ENCODE results near the gene COL6A2. TPM values are rescaled to one million over a fixed set of nuclear protein-coding genes. Genes with fewer than 3 reads are reported as not detected.

COL6A2 gene
- total and polyA plus RNA-seq, 2 experiments from 2014 or later: 28.4 to 89.2 TPM

GRCh38 chr21:46145159-46145839 lies 47.4 kb downstream of the COL6A2 start:
- no peak overlapping the region for H3K4me2 ChIP-seq
- no peak overlapping the region for H2AFZ ChIP-seq
- no peaks in the 10 kb centered on the region for H4K20me1 ChIP-seq (replicated peaks; ENCODE audit: insufficient read depth)
- no peaks in the 10 kb centered on the region for H3K79me2 ChIP-seq (replicated peaks; ENCODE audit: insufficient read depth)
- TF ChIP-seq ZNF114 (CRISPR knock-in tag; IDR thresholded peaks at IDR 0.05): no peak
- no peak for ATAC-seq
- no peak overlapping the region for H3K27ac ChIP-seq (ENCODE audit: low read depth)
- H3K4me3 Mint-ChIP-seq: no peak overlapping the region
- no peaks in the 10 kb centered on the region for H3K4me1 ChIP-seq (ENCODE audit: insufficient read depth)
- no peak overlapping the region for H3K4me3 ChIP-seq
- peaks cover 4% of the 10 kb centered on the region; the same call in 2 of the 3 replicates for H3K9me3 Mint-ChIP-seq
- H3F3A ChIP-seq (replicated peaks; ENCODE audit: low read depth): 0 out of 2 replicates have a peak, but pooled peaks cover 7% of the 10 kb centered on the region
- peaks cover 17% of the 10 kb centered on the region for H3K36me3 Mint-ChIP-seq (ENCODE audit: low read depth)
- H3K27me3 ChIP-seq (ENCODE audit: insufficient read depth): no peaks in the 10 kb centered on the region
- no peaks in the 10 kb centered on the region for H3K36me3 ChIP-seq (ENCODE audit: insufficient read depth)
- H3K9me2 ChIP-seq (ENCODE audit: insufficient read depth): no peaks in the 10 kb centered on the region
- peaks cover 12% of the 10 kb centered on the region for H3K4me1 Mint-ChIP-seq
- peaks cover 9% of the 10 kb centered on the region for H3K27me3 Mint-ChIP-seq (ENCODE audit: insufficient read depth, low read depth, poor library complexity)
- DNase-seq (ENCODE audit: low spot score): no peak
- H3K27ac Mint-ChIP-seq: no peak overlapping the region

- Mint-ChIP-seq H3K27me3 (ENCODE audit: insufficient read depth, low read depth, poor library complexity) (peaks cover 7% of the 10 kb centered on the region), H3K27ac (no peak overlapping the region), H3K36me3 (ENCODE audit: low read depth) (peaks cover 17% of the 10 kb centered on the region), H3K9me3 (peaks cover 4% of the 10 kb centered on the region; the same call in 2 of the 3 replicates), H3K4me1 (peaks cover 14% of the 10 kb centered on the region), H3K4me3 (no peak overlapping the region)
- ATAC-seq: no peak
- Histone ChIP-seq H3K27me3 (ENCODE audit: insufficient read depth) (no peaks in the 10 kb centered on the region), H3K79me2 (replicated peaks; ENCODE audit: insufficient read depth) (no peaks in the 10 kb centered on the region), H3F3A (replicated peaks; ENCODE audit: low read depth) (0 out of 2 replicates have a peak, but pooled peaks cover 7% of the 10 kb centered on the region), H3K4me2 (no peak overlapping the region), H3K36me3 (ENCODE audit: insufficient read depth) (no peaks in the 10 kb centered on the region), H3K27ac (ENCODE audit: low read depth) (no peak overlapping the region), H2AFZ (no peak overlapping the region), H3K4me1 (ENCODE audit: insufficient read depth) (no peaks in the 10 kb centered on the region), H3K4me3 (no peak overlapping the region), H4K20me1 (replicated peaks; ENCODE audit: insufficient read depth) (no peaks in the 10 kb centered on the region), H3K9me2 (ENCODE audit: insufficient read depth) (no peaks in the 10 kb centered on the region)
- no peak for TF ChIP-seq EZH2phosphoT487 (IDR thresholded peaks at IDR 0.05; ENCODE audit: unreplicated experiment)
- DNase-seq (ENCODE audit: low spot score): no peak
These were observed 48.2 kb downstream of the COL6A2 start for GRCh38 chr21:46145840-46146691.

GRCh38 chr21:46146856-46147255 lies 48.9 kb downstream of the COL6A2 start:
- H3K27me3 Mint-ChIP-seq (ENCODE audit: insufficient read depth, low read depth, poor library complexity): peaks cover 7% of the 10 kb centered on the region
- Histone ChIP-seq H3K79me2 (replicated peaks; ENCODE audit: insufficient read depth) (no peaks in the 10 kb centered on the region), H3K4me1 (ENCODE audit: insufficient read depth) (no peaks in the 10 kb centered on the region), H3K27ac (ENCODE audit: low read depth) (peak overlapping the region; percentile 64; the same call in 1 of the 2 replicates), H3K36me3 (ENCODE audit: insufficient read depth) (no peaks in the 10 kb centered on the region), H3K4me3 (no peak overlapping the region), H2AFZ (no peak overlapping the region), H3K27me3 (ENCODE audit: insufficient read depth) (no peaks in the 10 kb centered on the region), H4K20me1 (replicated peaks; ENCODE audit: insufficient read depth) (no peaks in the 10 kb centered on the region), H3K4me2 (no peak overlapping the region), H3F3A (replicated peaks; ENCODE audit: low read depth) (0 out of 2 replicates have a peak, but pooled peaks cover 7% of the 10 kb centered on the region), H3K9me2 (ENCODE audit: insufficient read depth) (no peaks in the 10 kb centered on the region)
- H3K4me1 Mint-ChIP-seq: peaks cover 14% of the 10 kb centered on the region
- H3K36me3 Mint-ChIP-seq (ENCODE audit: low read depth): peaks cover 14% of the 10 kb centered on the region
- no peak for DNase-seq (ENCODE audit: low spot score)
- H3K27ac Mint-ChIP-seq: no peak overlapping the region; the same call in 1 of the 2 replicates
- peaks cover 4% of the 10 kb centered on the region; the same call in 2 of the 3 replicates for H3K9me3 Mint-ChIP-seq
- no peak for ATAC-seq
- no peak for TF ChIP-seq ZNF331 (CRISPR knock-in tag; IDR thresholded peaks at IDR 0.05; ENCODE audit: low read depth)
- H3K4me3 Mint-ChIP-seq: no peak overlapping the region

Measured in GM23338 (cell line).